Measurements from ENCODE around the gene CDH4.

CDH4 gene

GRCh38 chr20:61895686-61896057 is 643.6 kb downstream of the CDH4 start:
- H3K4me3 ChIP-seq (ENCODE audit: low read depth, low read length) = no peak overlapping the region
- no peak for TF ChIP-seq CTCF (IDR thresholded peaks at IDR 0.05; ENCODE audit: control insufficient read depth, extremely low read depth, insufficient read depth)
- DNase-seq (ENCODE audit: low read depth) = no peak

- DNase-seq (ENCODE audit: low read depth) = no peak
- TF ChIP-seq CTCF (IDR thresholded peaks at IDR 0.05; ENCODE audit: control insufficient read depth, extremely low read depth, insufficient read depth) = peak; percentile 96
- H3K4me3 ChIP-seq (ENCODE audit: low read depth, low read length) = no peak overlapping the region
Observed at GRCh38 chr20:61896058-61896961, 644.2 kb downstream of the CDH4 start.

- no peak for TF ChIP-seq CTCF (IDR thresholded peaks at IDR 0.05; ENCODE audit: control insufficient read depth, extremely low read depth, insufficient read depth)
- DNase-seq (ENCODE audit: low read depth) = no peak
- no peak overlapping the region for H3K4me3 ChIP-seq (ENCODE audit: low read depth, low read length)
Observed at GRCh38 chr20:61897401-61898295, 645.6 kb downstream of the CDH4 start.

- no peak for DNase-seq (ENCODE audit: low read depth)
- TF ChIP-seq CTCF (IDR thresholded peaks at IDR 0.05; ENCODE audit: control insufficient read depth, extremely low read depth, insufficient read depth) = no peak
Observed at GRCh38 chr20:61898405-61898804, 646.3 kb downstream of the CDH4 start.

GRCh38 chr20:61900011-61900944 is 648.2 kb downstream of the CDH4 start:
- no peak for TF ChIP-seq CTCF (IDR thresholded peaks at IDR 0.05; ENCODE audit: control insufficient read depth, extremely low read depth, insufficient read depth)
- H3K4me3 ChIP-seq (ENCODE audit: low read depth, low read length) = no peak overlapping the region
- no peak for DNase-seq (ENCODE audit: low read depth)

More at GRCh38 chr20:61898405-61898804, 646.3 kb downstream of the CDH4 start:
- H3K4me3 ChIP-seq (ENCODE audit: low read depth, low read length) = no peak overlapping the region

- H3K4me3 ChIP-seq (ENCODE audit: low read depth, low read length) = no peak overlapping the region
- DNase-seq (ENCODE audit: low read depth) = no peak
- no peak for TF ChIP-seq CTCF (IDR thresholded peaks at IDR 0.05; ENCODE audit: control insufficient read depth, extremely low read depth, insufficient read depth)
Observed at GRCh38 chr20:61900945-61901293, 648.9 kb downstream of the CDH4 start.

Data from LNCaP clone FGC (cell line).